RCC 7860 (cell line): Measurements from ENCODE around the gene LAMTOR5.

Source experiments
- DNase-seq: peaks from one replicate; pipeline ENCODE4 v3.0.0-alpha.2; 2015; ENCODE audit warnings: low spot score
- FAIRE-seq: peaks from 2 replicates; lab custom pipeline; 2012; peaks lifted over from hg19 to GRCh38; lab: Jason Lieb, UNC

Gene LAMTOR5

GRCh38 chr1:110390692-110391245, 16.7 kb downstream of the LAMTOR5 start, which contains the start of gene SLC16A4:
Gene SLC16A4 (minus strand): TSS chr1:110391026. CDS start chr1:110389323, 1,703 bp downstream.
- FAIRE-seq (no peak), DNase-seq (no peak)

GRCh38 chr1:110390096-110390495, 17.4 kb downstream of the LAMTOR5 start:
- peak; percentile 54 for DNase-seq
- no peak for FAIRE-seq

GRCh38 chr1:110387048-110387754, 20.3 kb downstream of the LAMTOR5 start:
- FAIRE-seq: no peak
- DNase-seq: no peak

GRCh38 chr1:110385369-110385768, 22.1 kb downstream of the LAMTOR5 start:
- DNase-seq (no peak), FAIRE-seq (no peak)

- FAIRE-seq: no peak
- no peak for DNase-seq
These were observed 22.7 kb downstream of the LAMTOR5 start for GRCh38 chr1:110384581-110385321.

GRCh38 chr1:110383251-110383990, 24.1 kb downstream of the LAMTOR5 start:
- no peak for DNase-seq
- no peak for FAIRE-seq

GRCh38 chr1:110380672-110381283, 26.7 kb downstream of the LAMTOR5 start:
- no peak for DNase-seq
- no peak for FAIRE-seq

GRCh38 chr1:110375490-110375889, 32.0 kb downstream of the LAMTOR5 start:
- DNase-seq: no peak
- FAIRE-seq: no peak

GRCh38 chr1:110370827-110371226, 36.7 kb downstream of the LAMTOR5 start:
- FAIRE-seq (peak; percentile 91), DNase-seq (peak; percentile 60)

- no peak for FAIRE-seq
These were observed 43.3 kb downstream of the LAMTOR5 start for GRCh38 chr1:110364221-110364620.

GRCh38 chr1:110361856-110362255, 45.6 kb downstream of the LAMTOR5 start:
- DNase-seq: no peak
- FAIRE-seq: no peak

More at GRCh38 chr1:110364221-110364620, 43.3 kb downstream of the LAMTOR5 start:
- no peak for DNase-seq

- DNase-seq (no peak), FAIRE-seq (no peak)
These were observed 47.1 kb downstream of the LAMTOR5 start for GRCh38 chr1:110360431-110360830.

- no peak for FAIRE-seq
These were observed 51.1 kb downstream of the LAMTOR5 start for GRCh38 chr1:110356379-110356778.

GRCh38 chr1:110355321-110355720, 52.2 kb downstream of the LAMTOR5 start:
- FAIRE-seq: no peak

More at GRCh38 chr1:110356379-110356778, 51.1 kb downstream of the LAMTOR5 start:
- DNase-seq: no peak

More at GRCh38 chr1:110355321-110355720, 52.2 kb downstream of the LAMTOR5 start:
- DNase-seq: no peak
